ENCODE results near the gene OSBPL5. TPM values are rescaled to one million over a fixed set of nuclear protein-coding genes. Genes with fewer than 3 reads are reported as not detected.

OSBPL5 gene
- total RNA-seq, 4 donors from 2014 or later, result 43.4 to 75.2 (median 56.8) TPM

DNA sequence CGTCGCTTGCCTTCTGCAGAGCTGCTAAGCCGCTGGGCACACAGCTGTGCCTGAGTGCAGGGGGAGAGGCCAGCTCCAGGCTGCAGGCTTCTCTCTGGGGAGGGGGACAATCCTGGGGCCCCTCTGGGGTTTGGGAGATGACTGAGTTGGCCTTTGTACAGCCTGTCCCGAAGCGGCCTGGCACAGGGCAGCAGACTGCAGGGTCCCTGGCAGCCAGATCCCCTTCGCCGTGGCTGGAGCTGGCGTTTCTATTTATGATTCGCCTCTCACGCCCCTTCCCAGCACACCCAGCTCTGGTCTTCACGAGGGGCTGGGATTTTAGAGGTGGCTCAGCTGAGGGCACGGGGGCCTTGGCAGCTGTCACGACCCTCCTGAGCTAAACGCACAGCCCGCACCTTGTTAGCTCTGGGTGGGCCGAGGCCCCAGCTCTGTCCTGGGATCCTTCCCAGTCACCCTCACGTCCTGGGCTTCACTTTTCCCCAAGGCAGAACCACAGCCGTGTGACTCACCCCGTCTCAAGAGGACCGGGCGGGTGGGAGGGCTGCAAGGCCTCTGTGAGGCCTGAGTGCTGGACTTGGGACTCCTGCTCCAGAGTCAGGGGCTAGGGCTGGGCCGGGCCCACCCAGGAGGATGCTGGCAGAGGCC is 18.4 kb downstream of the OSBPL5 start:
- no peaks in the 10 kb centered on the region for H3K9me3 ChIP-seq
- peaks cover 12% of the 10 kb centered on the region for H3K36me3 ChIP-seq
- H3K4me1 ChIP-seq, result peaks cover 32% of the 10 kb centered on the region
- WGBS, result 71% methylated on average over 7 of the region's 22 CpGs
- no peak overlapping the region for H3K4me3 ChIP-seq
- H3K27ac ChIP-seq, result peak overlapping the region; percentile 42
- DNase-seq (ENCODE audit: low spot score in 2 of 2), result no peak
- no peaks in the 10 kb centered on the region for H3K27me3 ChIP-seq
- TF ChIP-seq EP300 (IDR thresholded peaks at IDR 0.05), result no peak
- no peak for TF ChIP-seq POLR2A (IDR thresholded peaks at IDR 0.05)
- TF ChIP-seq, protein P1, sequence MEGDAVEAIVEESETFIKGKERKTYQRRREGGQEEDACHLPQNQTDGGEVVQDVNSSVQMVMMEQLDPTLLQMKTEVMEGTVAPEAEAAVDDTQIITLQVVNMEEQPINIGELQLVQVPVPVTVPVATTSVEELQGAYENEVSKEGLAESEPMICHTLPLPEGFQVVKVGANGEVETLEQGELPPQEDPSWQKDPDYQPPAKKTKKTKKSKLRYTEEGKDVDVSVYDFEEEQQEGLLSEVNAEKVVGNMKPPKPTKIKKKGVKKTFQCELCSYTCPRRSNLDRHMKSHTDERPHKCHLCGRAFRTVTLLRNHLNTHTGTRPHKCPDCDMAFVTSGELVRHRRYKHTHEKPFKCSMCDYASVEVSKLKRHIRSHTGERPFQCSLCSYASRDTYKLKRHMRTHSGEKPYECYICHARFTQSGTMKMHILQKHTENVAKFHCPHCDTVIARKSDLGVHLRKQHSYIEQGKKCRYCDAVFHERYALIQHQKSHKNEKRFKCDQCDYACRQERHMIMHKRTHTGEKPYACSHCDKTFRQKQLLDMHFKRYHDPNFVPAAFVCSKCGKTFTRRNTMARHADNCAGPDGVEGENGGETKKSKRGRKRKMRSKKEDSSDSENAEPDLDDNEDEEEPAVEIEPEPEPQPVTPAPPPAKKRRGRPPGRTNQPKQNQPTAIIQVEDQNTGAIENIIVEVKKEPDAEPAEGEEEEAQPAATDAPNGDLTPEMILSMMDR (IDR thresholded peaks at IDR 0.05), result no peak
- TF ChIP-seq POLR2AphosphoS5 (IDR thresholded peaks at IDR 0.05), result no peak

DNA sequence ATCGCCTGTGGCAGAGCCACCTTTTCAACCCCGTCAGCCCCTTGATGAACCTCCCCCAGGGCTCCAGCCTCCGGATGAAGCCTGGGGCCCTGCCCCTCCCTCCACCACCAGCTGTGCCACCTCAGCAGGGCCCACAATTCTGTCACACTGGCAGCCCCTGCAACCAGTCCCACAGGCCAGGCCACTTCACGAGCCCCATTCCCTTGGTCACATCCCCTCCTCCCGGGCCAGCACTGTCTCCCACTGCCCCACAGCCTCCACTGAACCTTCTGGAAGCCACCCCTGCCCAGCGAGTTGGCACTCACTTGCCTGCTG is 19.9 kb downstream of the OSBPL5 start:
- Histone ChIP-seq H3K36me3 (peaks cover 12% of the 10 kb centered on the region), H3K27me3 (no peaks in the 10 kb centered on the region), H3K4me1 (peaks cover 32% of the 10 kb centered on the region), H3K27ac (no peak overlapping the region), H3K4me3 (no peak overlapping the region), H3K9me3 (no peaks in the 10 kb centered on the region)
- no peak for TF ChIP-seq POLR2A (IDR thresholded peaks at IDR 0.05)
- no peak for TF ChIP-seq POLR2AphosphoS5 (IDR thresholded peaks at IDR 0.05)
- TF ChIP-seq, protein P1 (IDR thresholded peaks at IDR 0.05), result no peak
- no peak for TF ChIP-seq EP300 (IDR thresholded peaks at IDR 0.05)
- WGBS, result 65% methylated on average over 5 of the region's 6 CpGs
- DNase-seq (ENCODE audit: low spot score in 2 of 2), result no peak

DNA sequence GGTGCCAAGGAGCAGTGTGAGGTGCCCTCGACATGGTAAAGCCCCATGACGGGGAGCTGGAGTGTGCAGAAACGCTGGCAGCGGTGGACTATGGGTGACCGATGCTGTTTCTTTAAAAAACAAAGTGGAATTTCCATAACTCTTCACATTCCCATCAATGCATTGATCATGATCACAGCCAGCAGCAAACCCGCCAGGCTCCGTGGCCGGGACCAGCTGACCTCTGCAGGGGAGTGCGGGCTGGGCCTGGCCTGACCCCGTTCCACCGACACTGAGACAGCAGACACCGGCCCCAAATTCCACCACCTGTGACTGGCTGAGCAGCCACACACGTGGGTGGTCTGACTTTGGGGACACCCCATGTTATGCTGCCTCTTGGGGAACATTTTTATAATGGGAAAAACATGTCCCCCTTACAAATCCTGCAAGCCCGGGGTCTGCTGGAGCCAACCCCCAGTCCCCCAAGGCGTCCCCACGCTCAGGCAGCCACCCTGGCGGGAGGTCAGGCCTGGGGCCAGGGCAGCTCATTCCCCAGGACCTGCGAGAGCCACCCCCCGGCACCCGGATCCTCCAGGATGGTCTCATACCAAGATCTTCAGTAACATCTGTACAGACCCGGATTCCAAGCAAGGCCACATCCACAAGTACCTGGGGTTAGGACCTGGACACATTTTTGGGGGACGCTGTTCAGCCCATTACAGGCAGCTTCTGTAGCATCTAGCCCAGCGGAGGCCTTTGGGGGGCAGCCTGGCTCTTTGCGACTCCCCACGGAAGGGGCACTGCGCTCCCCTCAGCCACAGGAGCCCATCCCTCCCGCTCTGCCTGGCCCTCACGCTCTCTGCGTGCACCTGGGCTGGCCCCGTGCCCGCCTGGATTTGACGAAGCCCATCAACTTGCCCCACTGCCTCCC is 20.6 kb downstream of the OSBPL5 start:
- H3K4me3 ChIP-seq, result no peak overlapping the region
- TF ChIP-seq POLR2AphosphoS5 (IDR thresholded peaks at IDR 0.05) (no peak), POLR2A (IDR thresholded peaks at IDR 0.05) (no peak), EP300 (IDR thresholded peaks at IDR 0.05) (no peak)
- TF ChIP-seq, protein P1 (IDR thresholded peaks at IDR 0.05), result no peak
- no peak overlapping the region for H3K27ac ChIP-seq
- WGBS, result 83% methylated on average over 24 of the region's 32 CpGs
- H3K27me3 ChIP-seq, result no peaks in the 10 kb centered on the region
- peaks cover 37% of the 10 kb centered on the region for H3K4me1 ChIP-seq
- H3K9me3 ChIP-seq, result no peaks in the 10 kb centered on the region
- no peak for DNase-seq (ENCODE audit: low spot score in 2 of 2)
- H3K36me3 ChIP-seq, result peaks cover 12% of the 10 kb centered on the region

DNA sequence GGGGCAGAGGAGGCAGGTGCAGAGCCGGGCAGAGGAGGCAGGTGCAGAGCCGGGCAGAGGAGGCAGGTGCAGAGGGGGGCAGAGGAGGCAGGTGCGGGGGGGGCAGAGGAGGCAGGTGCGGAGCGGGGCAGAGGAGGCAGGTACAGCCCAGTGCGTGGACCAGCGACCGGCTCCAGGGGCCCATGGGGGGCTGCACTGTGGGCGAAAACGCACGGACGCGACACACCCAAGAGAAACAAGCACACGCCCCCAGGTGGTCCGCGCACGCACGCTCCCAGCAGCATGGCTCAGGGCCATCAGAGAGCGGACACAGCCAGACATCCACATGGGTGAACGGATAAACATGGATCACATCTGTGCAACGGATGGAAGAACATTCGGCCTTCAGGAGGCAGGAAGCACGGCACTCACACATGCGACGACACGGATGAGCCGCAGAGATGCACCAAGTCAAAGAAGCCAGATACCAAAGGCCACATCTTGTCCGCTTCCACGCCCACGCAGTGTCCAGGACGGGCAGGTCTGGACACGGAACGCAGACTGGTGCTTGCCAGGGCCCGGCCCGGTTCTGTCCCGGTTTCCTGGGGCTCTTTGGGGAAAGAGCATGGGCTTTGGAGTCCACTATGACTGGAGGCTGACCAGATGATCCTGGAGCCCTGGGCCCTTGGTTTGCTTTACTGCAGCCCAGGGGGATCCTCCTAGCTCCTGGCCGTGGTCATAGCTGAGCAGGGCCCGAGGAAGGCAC is 21.8 kb downstream of the OSBPL5 start:
- 84% methylated on average over 33 of the region's 38 CpGs for WGBS
- TF ChIP-seq EP300 (IDR thresholded peaks at IDR 0.05) (no peak), POLR2AphosphoS5 (IDR thresholded peaks at IDR 0.05) (no peak), POLR2A (IDR thresholded peaks at IDR 0.05) (no peak)
- TF ChIP-seq, protein P1 (IDR thresholded peaks at IDR 0.05), result no peak
- DNase-seq (ENCODE audit: low spot score in 2 of 2), result no peak
- no peak overlapping the region for H3K4me3 ChIP-seq
- no peaks in the 10 kb centered on the region for H3K27me3 ChIP-seq
- H3K27ac ChIP-seq, result no peak overlapping the region
- no peaks in the 10 kb centered on the region for H3K9me3 ChIP-seq
- peaks cover 45% of the 10 kb centered on the region for H3K4me1 ChIP-seq
- peaks cover 12% of the 10 kb centered on the region for H3K36me3 ChIP-seq

DNA sequence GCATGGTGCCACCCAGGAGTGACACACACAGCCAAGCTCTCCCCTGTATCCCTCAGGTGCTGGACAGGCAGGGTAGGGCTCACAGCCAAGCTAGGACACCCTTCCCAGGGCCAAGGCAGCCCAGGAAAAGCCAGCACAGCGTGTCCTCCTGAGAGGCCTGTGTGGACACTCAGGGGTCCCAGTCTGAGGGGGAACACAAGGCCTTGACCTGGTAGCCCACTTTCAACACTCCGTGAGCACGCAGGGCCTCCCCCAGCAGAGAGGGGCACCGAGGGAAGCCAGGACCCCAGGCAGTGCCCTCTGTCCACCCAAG is 24.9 kb downstream of the OSBPL5 start:
- H3K4me1 ChIP-seq, result peaks cover 37% of the 10 kb centered on the region

More for the DNA sequence above, 24.9 kb downstream of the OSBPL5 start:
- Histone ChIP-seq H3K36me3 (peaks cover 5% of the 10 kb centered on the region), H3K27ac (no peak overlapping the region), H3K27me3 (no peaks in the 10 kb centered on the region), H3K9me3 (no peaks in the 10 kb centered on the region), H3K4me3 (no peak overlapping the region)
- no peak for DNase-seq (ENCODE audit: low spot score in 2 of 2)
- no CpG with 5 or more reads among the region's 4 CpGs for WGBS
- no peak for TF ChIP-seq EP300 (IDR thresholded peaks at IDR 0.05)
- TF ChIP-seq, protein P1 (IDR thresholded peaks at IDR 0.05), result no peak
- TF ChIP-seq POLR2A (IDR thresholded peaks at IDR 0.05), result no peak
- TF ChIP-seq POLR2AphosphoS5 (IDR thresholded peaks at IDR 0.05), result no peak
